Measurements from ENCODE around the gene PRUNE2.

PRUNE2 gene

GRCh38 chr9:76580820-76581219 lies 325.1 kb downstream of the PRUNE2 start:
- H3K27me3 ChIP-seq (ENCODE audit: control insufficient read depth, low read length) = no peaks in the 10 kb centered on the region
- H3K9me3 ChIP-seq (ENCODE audit: control insufficient read depth, insufficient read depth, low read length) = no peaks in the 10 kb centered on the region
- no peaks in the 10 kb centered on the region for H3K36me3 ChIP-seq (ENCODE audit: control insufficient read depth, low read length)
- peaks cover 62% of the 10 kb centered on the region for H3K4me1 ChIP-seq (ENCODE audit: control insufficient read depth, low read length)
- peaks cover 34% of the 10 kb centered on the region for H3F3A ChIP-seq (ENCODE audit: control insufficient read depth, insufficient read depth)
- H4K20me1 ChIP-seq (ENCODE audit: control insufficient read depth, insufficient read depth, low read depth, low read length) = no peaks in the 10 kb centered on the region
- no peaks in the 10 kb centered on the region for H3K79me2 ChIP-seq (ENCODE audit: control insufficient read depth, low read length)
- H3K27ac ChIP-seq (ENCODE audit: low read depth, low read length) = peak overlapping the region; percentile 90
- peak overlapping the region; percentile 89 for H3K4me2 ChIP-seq (ENCODE audit: low read length)
- TF ChIP-seq, protein P1, sequence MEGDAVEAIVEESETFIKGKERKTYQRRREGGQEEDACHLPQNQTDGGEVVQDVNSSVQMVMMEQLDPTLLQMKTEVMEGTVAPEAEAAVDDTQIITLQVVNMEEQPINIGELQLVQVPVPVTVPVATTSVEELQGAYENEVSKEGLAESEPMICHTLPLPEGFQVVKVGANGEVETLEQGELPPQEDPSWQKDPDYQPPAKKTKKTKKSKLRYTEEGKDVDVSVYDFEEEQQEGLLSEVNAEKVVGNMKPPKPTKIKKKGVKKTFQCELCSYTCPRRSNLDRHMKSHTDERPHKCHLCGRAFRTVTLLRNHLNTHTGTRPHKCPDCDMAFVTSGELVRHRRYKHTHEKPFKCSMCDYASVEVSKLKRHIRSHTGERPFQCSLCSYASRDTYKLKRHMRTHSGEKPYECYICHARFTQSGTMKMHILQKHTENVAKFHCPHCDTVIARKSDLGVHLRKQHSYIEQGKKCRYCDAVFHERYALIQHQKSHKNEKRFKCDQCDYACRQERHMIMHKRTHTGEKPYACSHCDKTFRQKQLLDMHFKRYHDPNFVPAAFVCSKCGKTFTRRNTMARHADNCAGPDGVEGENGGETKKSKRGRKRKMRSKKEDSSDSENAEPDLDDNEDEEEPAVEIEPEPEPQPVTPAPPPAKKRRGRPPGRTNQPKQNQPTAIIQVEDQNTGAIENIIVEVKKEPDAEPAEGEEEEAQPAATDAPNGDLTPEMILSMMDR (IDR thresholded peaks at IDR 0.05; ENCODE audit: low read depth, low read length, poor library complexity, severe bottlenecking) = no peak
- no peaks in the 10 kb centered on the region for H3K9me2 ChIP-seq (replicated peaks; ENCODE audit: control insufficient read depth, low read length)
- peak overlapping the region; percentile 66 for H3K4me3 ChIP-seq (ENCODE audit: low read length)

GRCh38 chr9:76580188-76580587 lies 325.7 kb downstream of the PRUNE2 start:
- H3K27ac ChIP-seq (ENCODE audit: low read depth, low read length) = peak overlapping the region; percentile 90
- no peaks in the 10 kb centered on the region for H3K27me3 ChIP-seq (ENCODE audit: control insufficient read depth, low read length)
- H3K79me2 ChIP-seq (ENCODE audit: control insufficient read depth, low read length) = no peaks in the 10 kb centered on the region
- peaks cover 66% of the 10 kb centered on the region for H3K4me1 ChIP-seq (ENCODE audit: control insufficient read depth, low read length)
- TF ChIP-seq EZH2phosphoT487 (IDR thresholded peaks at IDR 0.05; ENCODE audit: borderline replicate concordance, low read length) = no peak
- TF ChIP-seq, protein P1 (IDR thresholded peaks at IDR 0.05; ENCODE audit: low read depth, low read length, poor library complexity, severe bottlenecking) = no peak
- H3K36me3 ChIP-seq (ENCODE audit: control insufficient read depth, low read length) = no peaks in the 10 kb centered on the region
- H3K4me3 ChIP-seq (ENCODE audit: low read length) = peak overlapping the region; percentile 66
- peaks cover 37% of the 10 kb centered on the region for H3F3A ChIP-seq (ENCODE audit: control insufficient read depth, insufficient read depth)
- no peaks in the 10 kb centered on the region for H4K20me1 ChIP-seq (ENCODE audit: control insufficient read depth, insufficient read depth, low read depth, low read length)
- H3K9me3 ChIP-seq (ENCODE audit: control insufficient read depth, insufficient read depth, low read length) = no peaks in the 10 kb centered on the region
- no peaks in the 10 kb centered on the region for H3K9me2 ChIP-seq (replicated peaks; ENCODE audit: control insufficient read depth, low read length)
- peak overlapping the region; percentile 89 for H3K4me2 ChIP-seq (ENCODE audit: low read length)

- H3K36me3 ChIP-seq (ENCODE audit: control insufficient read depth, low read length) = no peaks in the 10 kb centered on the region
- H3F3A ChIP-seq (ENCODE audit: control insufficient read depth, insufficient read depth) = peaks cover 49% of the 10 kb centered on the region
- H3K4me3 ChIP-seq (ENCODE audit: low read length) = peak overlapping the region; percentile 21
- no peaks in the 10 kb centered on the region for H3K27me3 ChIP-seq (ENCODE audit: control insufficient read depth, low read length)
- peaks cover 92% of the 10 kb centered on the region for H3K4me1 ChIP-seq (ENCODE audit: control insufficient read depth, low read length)
- peak overlapping the region; percentile 90 for H3K27ac ChIP-seq (ENCODE audit: low read depth, low read length)
- H3K9me2 ChIP-seq (replicated peaks; ENCODE audit: control insufficient read depth, low read length) = no peaks in the 10 kb centered on the region
- no peak for TF ChIP-seq EZH2phosphoT487 (IDR thresholded peaks at IDR 0.05; ENCODE audit: borderline replicate concordance, low read length)
- TF ChIP-seq, protein P1 (IDR thresholded peaks at IDR 0.05; ENCODE audit: low read depth, low read length, poor library complexity, severe bottlenecking) = no peak
- H3K4me2 ChIP-seq (ENCODE audit: low read length) = peak overlapping the region; percentile 69
- no peaks in the 10 kb centered on the region for H3K79me2 ChIP-seq (ENCODE audit: control insufficient read depth, low read length)
- no peaks in the 10 kb centered on the region for H4K20me1 ChIP-seq (ENCODE audit: control insufficient read depth, insufficient read depth, low read depth, low read length)
- H3K9me3 ChIP-seq (ENCODE audit: control insufficient read depth, insufficient read depth, low read length) = no peaks in the 10 kb centered on the region
Observed at GRCh38 chr9:76576344-76576743, 329.6 kb downstream of the PRUNE2 start.
